ENCODE results near the gene CPNE8.

DNA sequence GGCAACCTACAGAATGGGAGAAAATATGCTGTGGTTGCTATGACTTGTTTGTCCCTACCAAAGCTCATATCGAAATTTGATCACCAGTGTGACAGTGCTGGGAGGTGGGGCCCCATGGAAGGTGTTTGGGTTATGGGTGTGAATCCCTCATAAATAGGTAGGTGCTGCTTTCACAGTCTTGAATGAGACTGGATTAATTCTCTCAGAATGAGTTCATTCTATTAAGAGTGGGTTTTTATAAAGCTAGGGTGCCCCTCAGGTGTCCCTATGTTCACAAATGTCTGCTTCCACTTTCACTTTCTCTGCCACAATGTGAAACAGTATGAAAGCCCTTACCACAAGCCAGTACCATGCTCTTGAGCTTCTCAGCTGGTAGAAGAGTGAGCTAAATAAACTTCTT lies 133.5 kb downstream of the CPNE8 start:
- TF ChIP-seq POLR2AphosphoS5 (IDR thresholded peaks at IDR 0.05) (no peak), TAF1 (IDR thresholded peaks at IDR 0.05; ENCODE audit: low read depth) (no peak)
- TF ChIP-seq, protein P1, sequence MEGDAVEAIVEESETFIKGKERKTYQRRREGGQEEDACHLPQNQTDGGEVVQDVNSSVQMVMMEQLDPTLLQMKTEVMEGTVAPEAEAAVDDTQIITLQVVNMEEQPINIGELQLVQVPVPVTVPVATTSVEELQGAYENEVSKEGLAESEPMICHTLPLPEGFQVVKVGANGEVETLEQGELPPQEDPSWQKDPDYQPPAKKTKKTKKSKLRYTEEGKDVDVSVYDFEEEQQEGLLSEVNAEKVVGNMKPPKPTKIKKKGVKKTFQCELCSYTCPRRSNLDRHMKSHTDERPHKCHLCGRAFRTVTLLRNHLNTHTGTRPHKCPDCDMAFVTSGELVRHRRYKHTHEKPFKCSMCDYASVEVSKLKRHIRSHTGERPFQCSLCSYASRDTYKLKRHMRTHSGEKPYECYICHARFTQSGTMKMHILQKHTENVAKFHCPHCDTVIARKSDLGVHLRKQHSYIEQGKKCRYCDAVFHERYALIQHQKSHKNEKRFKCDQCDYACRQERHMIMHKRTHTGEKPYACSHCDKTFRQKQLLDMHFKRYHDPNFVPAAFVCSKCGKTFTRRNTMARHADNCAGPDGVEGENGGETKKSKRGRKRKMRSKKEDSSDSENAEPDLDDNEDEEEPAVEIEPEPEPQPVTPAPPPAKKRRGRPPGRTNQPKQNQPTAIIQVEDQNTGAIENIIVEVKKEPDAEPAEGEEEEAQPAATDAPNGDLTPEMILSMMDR (IDR thresholded peaks at IDR 0.05; ENCODE audit: poor library complexity, severe bottlenecking): no peak

Data from neural cell (in vitro differentiated cells).